ENCODE results near the gene UBIAD1. TPM values are rescaled to one million over a fixed set of nuclear protein-coding genes. Genes with fewer than 3 reads are reported as not detected.

Gene UBIAD1
- total and polyA plus RNA-seq, 9 of the 15 experiments (the other 6 are each of a cell fraction or from before 2014, with no cell fraction given): 6.2 to 34.3 (median 22.3) TPM

GRCh38 chr1:11273595-11274234 lies 717 bp downstream of the UBIAD1 start (continued):
- TF ChIP-seq ZNF311 (CRISPR knock-in tag; IDR thresholded peaks at IDR 0.05) (no peak), ZBTB7A (IDR thresholded peaks at IDR 0.05; ENCODE audit: borderline replicate concordance, control insufficient read depth, low read depth, low read length) (peak; percentile 31; the same call in 1 of the 2 replicates), ZFP91 (CRISPR knock-in tag; IDR thresholded peaks at IDR 0.05) (peak; percentile 50; the same call in 1 of the 2 replicates), ZNF232 (CRISPR knock-in tag; IDR thresholded peaks at IDR 0.05) (peak; percentile 65), ZBTB33 (CRISPR knock-in tag; IDR thresholded peaks at IDR 0.05) (peak; percentile 42; the same call in 1 of the 2 replicates), RBM34 (IDR thresholded peaks at IDR 0.05; ENCODE audit: borderline replicate concordance, insufficient read depth, low read length) (no peak), TRIM25 (IDR thresholded peaks at IDR 0.05; ENCODE audit: borderline replicate concordance) (no peak), ZNF655 (CRISPR knock-in tag; IDR thresholded peaks at IDR 0.05) (no peak), SNIP1 (IDR thresholded peaks at IDR 0.05; ENCODE audit: low read depth) (no peak), SIN3A (IDR thresholded peaks at IDR 0.05; ENCODE audit: borderline replicate concordance in 2 of 2, control insufficient read depth in 1 of 2, low read depth in 2 of 2, low read length in 2 of 2) (peak in 1 of 2 experiments; percentile 37; a peak in 1 of 4 replicates), NCOA4 (IDR thresholded peaks at IDR 0.05; ENCODE audit: partially characterized antibody) (no peak), NFATC3 (IDR thresholded peaks at IDR 0.05) (no peak), SAFB2 (IDR thresholded peaks at IDR 0.05; ENCODE audit: borderline replicate concordance, low read depth, low read length, severe bottlenecking) (no peak), HNRNPH1 (optimal IDR thresholded peaks at IDR 0.05; ENCODE audit: low read depth, low read length) (no peak), TCFL5 (CRISPR knock-in tag; conservative IDR thresholded peaks at IDR 0.05) (no peak), NUFIP1 (IDR thresholded peaks at IDR 0.05; ENCODE audit: partially characterized antibody) (no peak), CC2D1A (IDR thresholded peaks at IDR 0.05) (no peak), MAFK (IDR thresholded peaks at IDR 0.05; ENCODE audit: low read length) (no peak), MTA2 (IDR thresholded peaks at IDR 0.05; ENCODE audit: low read depth) (no peak), TARDBP (IDR thresholded peaks at IDR 0.05) (no peak; the same call in 1 of the 2 replicates)
